ENCODE results near the gene TLDC2. TPM values are rescaled to one million over a fixed set of nuclear protein-coding genes. Genes with fewer than 3 reads are reported as not detected.

TLDC2 gene
- total and polyA plus RNA-seq, 2 experiments from 2014 or later = 0.68 to 1.6 TPM

DNA sequence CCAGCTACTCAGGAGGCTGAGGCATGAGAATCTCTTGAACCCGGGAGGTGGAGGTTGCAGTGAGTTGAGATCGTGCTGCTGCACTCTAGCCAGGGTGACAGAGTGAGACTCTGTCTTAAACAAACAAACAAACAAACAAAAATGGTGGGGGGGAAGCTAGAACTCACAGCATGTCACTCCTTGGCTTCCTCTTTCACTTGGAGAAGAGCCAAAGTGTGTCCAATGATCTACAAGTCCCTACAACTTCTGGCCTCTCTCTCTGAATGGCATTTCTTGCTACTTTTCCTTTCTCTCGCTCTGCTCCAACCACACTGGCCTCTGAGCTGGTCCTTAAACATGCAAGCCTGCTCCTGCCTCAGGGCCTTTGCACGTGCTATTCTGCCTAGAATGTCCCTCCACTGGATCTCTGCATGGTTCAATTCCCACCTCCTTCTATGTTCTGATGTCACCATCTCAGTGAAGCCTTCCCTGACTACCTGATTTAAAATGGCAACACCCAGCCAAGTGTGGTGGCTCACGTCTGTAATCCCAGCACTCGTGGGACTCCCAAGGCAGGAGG, 8.1 kb downstream of the TLDC2 start:
- Histone ChIP-seq H4K20me1 (ENCODE audit: insufficient read depth, poor library complexity, severe bottlenecking) (no peaks in the 10 kb centered on the region), H3K4me2 (no peak overlapping the region), H3K9me3 (ENCODE audit: low read depth) (no peaks in the 10 kb centered on the region), H3K4me3 (no peak overlapping the region), H3K36me3 (replicated peaks; ENCODE audit: insufficient read depth, low read depth) (no peaks in the 10 kb centered on the region), H3K9me2 (replicated peaks; ENCODE audit: insufficient read depth) (no peaks in the 10 kb centered on the region), H3K27ac (no peak overlapping the region), H3K27me3 (no peaks in the 10 kb centered on the region), H2AFZ (no peak overlapping the region), H3K79me2 (no peaks in the 10 kb centered on the region), H3K4me1 (ENCODE audit: insufficient read depth) (no peaks in the 10 kb centered on the region)
- 81% methylated on average over 6 of the region's 6 CpGs for whole genome bisulfite sequencing (ENCODE audit: low lambda C conversion rate, missing lambda C conversion rate)
- no peak for DNase-seq (ENCODE audit: low spot score)
- no peak for TF ChIP-seq EZH2 (IDR thresholded peaks at IDR 0.05; ENCODE audit: borderline replicate concordance)
- TF ChIP-seq EZH2phosphoT487 (IDR thresholded peaks at IDR 0.05; ENCODE audit: low read depth, severe bottlenecking, unreplicated experiment) = no peak
- TF ChIP-seq CTCF (IDR thresholded peaks at IDR 0.05; ENCODE audit: poor library complexity) = no peak

DNA sequence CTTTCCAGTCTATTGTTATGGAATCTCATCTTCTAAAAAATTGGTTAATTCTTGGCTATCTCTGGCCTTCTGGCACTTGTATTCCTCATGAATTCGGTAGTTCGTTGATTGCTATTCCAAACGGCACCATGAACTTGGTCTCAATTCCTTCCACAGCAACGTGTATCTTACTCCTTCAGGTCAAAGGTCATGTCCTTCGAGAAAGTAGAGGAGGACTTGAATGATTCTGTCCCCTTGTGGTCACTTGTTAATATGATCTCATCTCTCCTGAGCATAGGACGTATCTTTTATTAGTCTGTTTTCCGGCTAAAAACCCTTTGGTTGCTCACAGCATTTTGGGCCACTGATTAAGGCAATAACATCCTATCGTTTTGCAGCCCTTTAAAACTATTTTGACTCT, 9.4 kb downstream of the TLDC2 start:
- TF ChIP-seq EZH2 (IDR thresholded peaks at IDR 0.05; ENCODE audit: borderline replicate concordance) = no peak
- no peaks in the 10 kb centered on the region for H3K27me3 ChIP-seq

GRCh38 chr20:36886859-36887751, 11.2 kb downstream of the TLDC2 start:
- Histone ChIP-seq H3K9me3 (ENCODE audit: low read depth) (no peaks in the 10 kb centered on the region), H3K27me3 (no peaks in the 10 kb centered on the region), H3K9me2 (replicated peaks; ENCODE audit: insufficient read depth) (no peaks in the 10 kb centered on the region), H3K4me2 (peak overlapping the region; percentile 47), H3K27ac (no peak overlapping the region), H3K79me2 (no peaks in the 10 kb centered on the region), H3K36me3 (replicated peaks; ENCODE audit: insufficient read depth, low read depth) (no peaks in the 10 kb centered on the region), H3K4me3 (no peak overlapping the region), H3K4me1 (ENCODE audit: insufficient read depth) (no peaks in the 10 kb centered on the region), H2AFZ (peak overlapping the region; percentile 35), H4K20me1 (ENCODE audit: insufficient read depth, poor library complexity, severe bottlenecking) (no peaks in the 10 kb centered on the region)
- peak; percentile 90 for DNase-seq (ENCODE audit: low spot score)
- TF ChIP-seq EZH2 (IDR thresholded peaks at IDR 0.05; ENCODE audit: borderline replicate concordance) (no peak), CTCF (IDR thresholded peaks at IDR 0.05; ENCODE audit: poor library complexity) (peak; percentile 96)
- 31% methylated on average over 24 of the region's 24 CpGs for WGBS (ENCODE audit: low lambda C conversion rate, missing lambda C conversion rate)

More for the DNA sequence above, 9.4 kb downstream of the TLDC2 start:
- no peak overlapping the region for H2AFZ ChIP-seq
- H3K4me1 ChIP-seq (ENCODE audit: insufficient read depth) = no peaks in the 10 kb centered on the region
- 68% methylated on average over 8 of the region's 8 CpGs for WGBS (ENCODE audit: low lambda C conversion rate, missing lambda C conversion rate)
- DNase-seq (ENCODE audit: low spot score) = no peak
- H3K4me3 ChIP-seq = no peak overlapping the region
- H3K36me3 ChIP-seq (replicated peaks; ENCODE audit: insufficient read depth, low read depth) = no peaks in the 10 kb centered on the region
- no peaks in the 10 kb centered on the region for H3K9me3 ChIP-seq (ENCODE audit: low read depth)
- no peak overlapping the region for H3K27ac ChIP-seq
- no peaks in the 10 kb centered on the region for H4K20me1 ChIP-seq (ENCODE audit: insufficient read depth, poor library complexity, severe bottlenecking)
- no peaks in the 10 kb centered on the region for H3K79me2 ChIP-seq
- no peaks in the 10 kb centered on the region for H3K9me2 ChIP-seq (replicated peaks; ENCODE audit: insufficient read depth)
- H3K4me2 ChIP-seq = no peak overlapping the region

DNA sequence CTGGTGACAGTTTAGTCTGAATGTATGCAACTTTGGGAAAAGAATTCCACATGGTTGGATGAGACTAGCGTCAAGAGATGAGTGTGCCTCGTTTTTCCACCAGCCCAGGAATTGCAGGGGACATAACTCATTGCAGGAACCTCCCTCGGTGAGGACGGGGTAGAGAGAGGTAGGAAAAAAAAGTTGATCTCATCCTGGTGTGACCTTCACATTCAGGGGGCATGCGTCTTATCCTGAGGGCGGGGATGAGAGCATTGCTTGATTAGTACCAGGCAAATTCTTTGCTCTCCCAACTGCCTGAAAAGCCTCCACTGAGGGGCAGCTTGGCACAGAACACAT, 11.8 kb downstream of the TLDC2 start:
- no peaks in the 10 kb centered on the region for H3K36me3 ChIP-seq (replicated peaks; ENCODE audit: insufficient read depth, low read depth)

More for the DNA sequence above, 11.8 kb downstream of the TLDC2 start:
- 62% methylated on average over 6 of the region's 6 CpGs for WGBS (ENCODE audit: low lambda C conversion rate, missing lambda C conversion rate)
- H3K9me3 ChIP-seq (ENCODE audit: low read depth) = no peaks in the 10 kb centered on the region
- H2AFZ ChIP-seq = no peak overlapping the region
- no peaks in the 10 kb centered on the region for H3K27me3 ChIP-seq
- no peaks in the 10 kb centered on the region for H3K9me2 ChIP-seq (replicated peaks; ENCODE audit: insufficient read depth)
- H3K27ac ChIP-seq = no peak overlapping the region
- no peaks in the 10 kb centered on the region for H3K4me1 ChIP-seq (ENCODE audit: insufficient read depth)
- H3K4me2 ChIP-seq = peak overlapping the region; percentile 47
- no peak for DNase-seq (ENCODE audit: low spot score)
- TF ChIP-seq CTCF (IDR thresholded peaks at IDR 0.05; ENCODE audit: poor library complexity) = no peak
- no peak for TF ChIP-seq EZH2 (IDR thresholded peaks at IDR 0.05; ENCODE audit: borderline replicate concordance)
- TF ChIP-seq EZH2phosphoT487 (IDR thresholded peaks at IDR 0.05; ENCODE audit: low read depth, severe bottlenecking, unreplicated experiment) = no peak
- no peaks in the 10 kb centered on the region for H3K79me2 ChIP-seq
- no peak overlapping the region for H3K4me3 ChIP-seq
- H4K20me1 ChIP-seq (ENCODE audit: insufficient read depth, poor library complexity, severe bottlenecking) = no peaks in the 10 kb centered on the region

Measured in hepatocyte (in vitro differentiated cells).